Endothelial cell of umbilical vein (primary cell): ENCODE results near the gene PTPN5. TPM values are rescaled to one million over a fixed set of nuclear protein-coding genes. Genes with fewer than 3 reads are reported as not detected.

Source experiments
- BruUV-seq: library from RNA; stranded (reverse); fragments of 400-500 nt; replicated peaks from 2 replicates; lab custom pipeline; 2021; lab: Mats Ljungman, UMichigan
- CTCF ChIA-PET: fragments of 300-600, 350-600 bp; sonication (Branson Sonifier 250); formaldehyde crosslinking; loops from one replicate; lab custom pipeline; 2021; ENCODE audit warnings: antibody characterized with exemption, inconsistent platforms; lab: Charles Lee
- POLR2A ChIA-PET: fragments of 300-600, 350-600 bp; sonication (Branson Sonifier 250); formaldehyde crosslinking; loops from one replicate; lab custom pipeline; 2021; ENCODE audit warnings: antibody characterized with exemption, inconsistent platforms; lab: Charles Lee
- DNase-seq: peaks from one replicate; pipeline ENCODE4 v3.0.0-alpha.2; 2011; ENCODE audit warnings: low read depth, low spot score
- FAIRE-seq: peaks from 2 replicates; lab custom pipeline; 2011; peaks lifted over from hg19 to GRCh38; lab: Jason Lieb, UNC
- H2AFZ ChIP-seq: 2 replicates; pipeline ENCODE4 v1.6.0; 2012; ENCODE audit warnings: low read depth, low read length, control low read depth, inconsistent platforms
- H3K27ac ChIP-seq: 2 replicates; pipeline ENCODE4 v1.5.1; 2011; ENCODE audit warnings: low read depth, mild to moderate bottlenecking, control low read depth, low read length, moderate library complexity; ENCODE audit not compliant: insufficient read depth
- H3K27me3 ChIP-seq, 2 experiments: 2 replicates each; pipeline versions ENCODE4 v1.6.0 to v1.6.1; 2011; ENCODE audit warnings: low read length in 2 of 2, mixed read lengths in 1 of 2; ENCODE audit not compliant: control insufficient read depth in 2 of 2, insufficient read depth in 2 of 2
- H3K36me3 ChIP-seq, 2 experiments: 2 replicates in 1 of 2; 3 replicates in 1 of 2; pipeline ENCODE4 v1.5.1; 2011; ENCODE audit warnings: low read length in 2 of 2, mild to moderate bottlenecking in 1 of 2, moderate library complexity in 1 of 2; ENCODE audit not compliant: control insufficient read depth in 2 of 2, insufficient read depth in 2 of 2; ENCODE audit errors: extremely low read depth in 1 of 2
- H3K4me1 ChIP-seq: 3 replicates; pipeline ENCODE4 v1.5.1; 2011; ENCODE audit warnings: mild to moderate bottlenecking, low read length; ENCODE audit not compliant: control insufficient read depth, insufficient read depth; ENCODE audit errors: extremely low read depth
- H3K4me2 ChIP-seq: 2 replicates; pipeline ENCODE4 v1.6.1; 2011; ENCODE audit warnings: low read length, control low read depth, mixed read lengths; ENCODE audit not compliant: insufficient read depth
- H3K4me3 ChIP-seq, 3 experiments: fragments of 200-600 bp in 1 of 3; sonication (generic), shearing (Covaris generic) in 1 of 3; replicated peaks in 1 of 3; 2 replicates each; pipeline ENCODE4 v1.5.1; 2011 to 2016; ENCODE audit warnings: control low read depth in 3 of 3, low read length in 3 of 3, mild to moderate bottlenecking in 2 of 3, inconsistent platforms in 1 of 3, low read depth in 1 of 3, moderate library complexity in 1 of 3; ENCODE audit not compliant: insufficient read depth in 1 of 3
- H3K79me2 ChIP-seq: 2 replicates; pipeline ENCODE4 v1.6.0; 2012; ENCODE audit warnings: low read length, inconsistent platforms; ENCODE audit not compliant: control insufficient read depth, insufficient read depth
- H3K9ac ChIP-seq: replicated peaks from 2 replicates; pipeline ENCODE3; 2011; ENCODE audit warnings: low read length, control low read depth; ENCODE audit not compliant: insufficient read depth; ENCODE audit errors: extremely low read depth
- H3K9me1 ChIP-seq: replicated peaks from 3 replicates; pipeline ENCODE4 v1.6.0; 2011; ENCODE audit warnings: mild to moderate bottlenecking, low read length; ENCODE audit not compliant: control insufficient read depth, insufficient read depth; ENCODE audit errors: extremely low read depth
- H3K9me3 ChIP-seq: replicated peaks from 2 replicates; pipeline ENCODE4 v1.5.1; 2012; ENCODE audit warnings: low read length, inconsistent platforms; ENCODE audit not compliant: control insufficient read depth, insufficient read depth
- H4K20me1 ChIP-seq: replicated peaks from 2 replicates; pipeline ENCODE3; 2011; ENCODE audit warnings: mild to moderate bottlenecking, low read length; ENCODE audit not compliant: control insufficient read depth, insufficient read depth; ENCODE audit errors: extremely low read depth
- CTCF ChIP-seq, 2 donors: IDR thresholded peaks; 1 replicate in 1 of 2; 2 replicates in 1 of 2; pipeline ENCODE4 v1.5.1; 2011; ENCODE audit warnings: low read length in 2 of 2, mild to moderate bottlenecking in 2 of 2, moderate library complexity in 2 of 2, control low read depth in 1 of 2, inconsistent platforms in 1 of 2, low read depth in 1 of 2; ENCODE audit not compliant: insufficient read depth in 1 of 2; ENCODE audit errors: extremely low read depth in 1 of 2
- EZH2 ChIP-seq: IDR thresholded peaks from 2 replicates; pipeline ENCODE4 v1.6.1; 2012; ENCODE audit warnings: borderline replicate concordance, low read depth, mild to moderate bottlenecking, moderate library complexity, low read length, inconsistent platforms; ENCODE audit not compliant: severe bottlenecking
- GATA2 ChIP-seq: IDR thresholded peaks from 2 replicates; pipeline ENCODE4 v1.7.0; 2011; ENCODE audit warnings: low read depth, mild to moderate bottlenecking, moderate library complexity, mixed read lengths, low read length; ENCODE audit not compliant: insufficient read length, insufficient read depth
- MYC ChIP-seq: IDR thresholded peaks from one replicate; pipeline ENCODE4 v1.6.1; 2011; ENCODE audit warnings: mild to moderate bottlenecking, low read depth, low read length
- dilution Hi-C: fragments of 300-500 bp; cut with MboI; formaldehyde crosslinking; loops from one replicate; pipeline ENCODE4 v1.15.0; 2019; ENCODE audit warnings: low sequenced_read_pairs; ENCODE audit not compliant: extremely low pct_ligation_motif_present
- intact Hi-C: fragments of 100-400 bp; cut with micrococcal nuclease; formaldehyde crosslinking; loops from one replicate; pipeline ENCODE4 v1.10.0; 2022
- polyA plus RNA-seq, 4 experiments: library from polyadenylated mRNA; depleted of rRNA in 3 of 4; stranded (reverse) in 3 of 4; unstranded in 1 of 4; fragments of >200 nt; gene quantifications; 2 replicates each; pipeline versions ENCODE4 v1.2.1 to v1.2.3, GENCODE V29; 2011 to 2012; ENCODE audit warnings: missing spikeins in 1 of 4
- total RNA-seq: library from RNA; stranded (reverse); gene quantifications from 2 replicates; pipeline ENCODE4 v1.2.3, GENCODE V29; 2021

PTPN5 gene
- total and polyA plus RNA-seq, 2 donors (not counting 3 experiments of a cell fraction or from before 2014, with no cell fraction given), result not detected

GRCh38 chr11:18722293-18722637 is 69.3 kb downstream of the PTPN5 start:
- no peaks in the 10 kb centered on the region for H3K79me2 ChIP-seq
- H3K4me1 ChIP-seq, result peaks cover 7% of the 10 kb centered on the region
- BruUV-seq, result no TSS peak
- H3K4me2 ChIP-seq, result no peak overlapping the region
- intact Hi-C loops, result loop anchor here (2.0 to 5.0 kb wide), 2 partner anchors 15 to 80 kb away; no protein-coding TSS in a partner anchor
- H3K27ac ChIP-seq, result no peak overlapping the region
- ChIA-PET CTCF (interaction anchor here (0.6 to 3.2 kb wide), 41 partner anchors 9 to 991 kb away, joined by 3 to 43 read pairs (median 5); partner anchors contain the start of genes SAAL1 and TMEM86A), POLR2A (no interaction called here)
- H3K36me3 ChIP-seq, result no peaks in the 10 kb centered on the region
- dilution Hi-C loops, result no loop called here
- no peak overlapping the region for H3K9ac ChIP-seq
- DNase-seq, result no peak
- H3K27me3 ChIP-seq, result peaks cover 0 to 3% of the 10 kb centered on the region in 2 experiments
- no peak for FAIRE-seq
- TF ChIP-seq MYC (no peak), GATA2 (no peak), CTCF (IDR thresholded peaks at IDR 0.05; ENCODE audit: extremely low read depth in 1 of 2, insufficient read depth in 1 of 2, low read depth in 1 of 2, low read length in 2 of 2) (peak in 1 of 2 donors; percentile 1), EZH2 (no peak)
- no peak overlapping the region for H3K4me3 ChIP-seq
- H3K9me3 ChIP-seq, result no peaks in the 10 kb centered on the region
- no peak overlapping the region for H2AFZ ChIP-seq
- H3K9me1 ChIP-seq, result no peaks in the 10 kb centered on the region
- H4K20me1 ChIP-seq, result no peaks in the 10 kb centered on the region
